Fibroblast of lung (primary cell): ENCODE data around the gene TOMM20L. TPM values are rescaled to one million over a fixed set of nuclear protein-coding genes. Genes with fewer than 3 reads are reported as not detected.

Experiments used
- DNase-seq, 2 donors: peaks; one replicate each; pipeline versions ENCODE4 v3.0.0 to v3.0.0-alpha.2; 2010; ENCODE audit warnings: low read depth in 2 of 2
- H2AFZ ChIP-seq: 2 replicates; pipeline ENCODE4 v1.5.1; 2012; ENCODE audit warnings: low read length, control low read depth, inconsistent platforms
- H3K27ac ChIP-seq: 2 replicates; pipeline ENCODE4 v1.5.1; 2011; ENCODE audit warnings: low read length, control low read depth; ENCODE audit not compliant: insufficient read depth
- H3K27me3 ChIP-seq: 2 replicates; pipeline ENCODE4 v1.5.1; 2011; ENCODE audit warnings: mild to moderate bottlenecking, low read length; ENCODE audit not compliant: control insufficient read depth, insufficient read depth
- H3K36me3 ChIP-seq: 2 replicates; pipeline ENCODE4 v1.5.1; 2011; ENCODE audit warnings: low read length; ENCODE audit not compliant: control insufficient read depth, insufficient read depth
- H3K4me1 ChIP-seq: 2 replicates; pipeline ENCODE4 v1.5.1; 2011; ENCODE audit warnings: low read length; ENCODE audit not compliant: control insufficient read depth, insufficient read depth; ENCODE audit errors: extremely low read depth
- H3K4me2 ChIP-seq: 2 replicates; pipeline ENCODE4 v1.5.1; 2011; ENCODE audit warnings: low read length, control low read depth; ENCODE audit not compliant: insufficient read depth; ENCODE audit errors: extremely low read depth
- H3K4me3 ChIP-seq, 4 experiments: fragments of 200-600 bp in 1 of 4; sonication (generic) in 1 of 4; replicated peaks in 1 of 4; 2 replicates each; pipeline ENCODE4 v1.5.1; 2011 to 2016; ENCODE audit warnings: low read length in 4 of 4, low read depth in 3 of 4, mild to moderate bottlenecking in 3 of 4, control low read depth in 2 of 4, inconsistent platforms in 1 of 4, mixed read lengths in 1 of 4; ENCODE audit not compliant: insufficient read depth in 1 of 4; ENCODE audit errors: control extremely low read depth in 1 of 4
- H3K79me2 ChIP-seq: 2 replicates; pipeline ENCODE4 v1.5.1; 2012; ENCODE audit warnings: mild to moderate bottlenecking, low read length, inconsistent platforms; ENCODE audit not compliant: control insufficient read depth, insufficient read depth
- H3K9ac ChIP-seq: 2 replicates; pipeline ENCODE4 v1.5.1; 2011; ENCODE audit warnings: mild to moderate bottlenecking, low read length, control low read depth; ENCODE audit not compliant: insufficient read depth
- H3K9me3 ChIP-seq: 2 replicates; pipeline ENCODE4 v1.5.1; 2012; ENCODE audit warnings: low read depth, low read length; ENCODE audit not compliant: control insufficient read depth, insufficient read depth
- H4K20me1 ChIP-seq: 2 replicates; pipeline ENCODE4 v1.5.1; 2011; ENCODE audit warnings: low read length; ENCODE audit not compliant: control insufficient read depth, insufficient read depth; ENCODE audit errors: extremely low read depth
- EZH2 ChIP-seq: IDR thresholded peaks from 2 replicates; pipeline ENCODE4 v1.5.1; 2012; ENCODE audit warnings: low read length, control low read depth, mild to moderate bottlenecking; ENCODE audit errors: missing control alignments
- polyA plus RNA-seq, 2 donors: library from polyadenylated mRNA; depleted of rRNA in 1 of 2; stranded (reverse) in 1 of 2; unstranded in 1 of 2; fragments of >200 nt; gene quantifications; 2 replicates each; pipeline ENCODE4 v1.2.1, GENCODE V29; 2011 to 2012; ENCODE audit warnings: missing spikeins in 1 of 2
- total RNA-seq: library from RNA; depleted of rRNA; stranded (reverse); fragments of >200 nt; gene quantifications from 2 replicates; pipeline ENCODE4 v1.2.1, GENCODE V29; 2014
- TF ChIP-seq, protein P1 (sequence below), 2 donors: IDR thresholded peaks in 1 of 2; conservative IDR thresholded peaks in 1 of 2; 1 replicate in 1 of 2; 2 replicates in 1 of 2; pipeline ENCODE4 v1.5.1; 2011 to 2012; ENCODE audit warnings: low read length in 2 of 2, control low read depth in 1 of 2, inconsistent platforms in 1 of 2, low read depth in 1 of 2, mild to moderate bottlenecking in 1 of 2

The TOMM20L gene
- total and polyA plus RNA-seq, 2 donors (not counting 1 experiment from before 2014, with no cell fraction given) = not detected

DNA sequence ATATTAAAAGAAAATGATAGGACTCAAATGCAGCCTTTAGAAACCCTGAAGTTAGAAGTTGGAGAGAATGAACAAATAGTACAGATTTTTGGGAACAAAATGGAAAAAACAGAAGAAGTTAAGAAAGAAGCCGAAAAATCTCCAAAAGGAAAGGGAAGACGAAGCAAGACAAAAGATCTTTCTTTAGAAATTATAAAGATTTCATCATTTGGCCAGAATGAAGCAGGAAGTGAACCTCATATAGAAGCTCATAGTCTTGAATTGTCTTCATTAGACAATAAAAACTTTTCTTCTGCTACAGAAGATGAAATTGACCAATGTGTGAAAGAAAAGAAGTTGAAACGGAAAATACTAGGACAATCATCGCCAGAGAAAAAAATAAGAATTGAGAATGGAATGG lies 31.4 kb upstream of the TOMM20L start:
- H3K4me1 ChIP-seq = no peaks in the 10 kb centered on the region
- H3K27me3 ChIP-seq = no peaks in the 10 kb centered on the region
- no peaks in the 10 kb centered on the region for H4K20me1 ChIP-seq
- H2AFZ ChIP-seq = no peak overlapping the region
- no peak overlapping the region for H3K4me2 ChIP-seq
- no peaks in the 10 kb centered on the region for H3K9me3 ChIP-seq
- H3K4me3 ChIP-seq = no peak overlapping the region
- TF ChIP-seq, protein P1, sequence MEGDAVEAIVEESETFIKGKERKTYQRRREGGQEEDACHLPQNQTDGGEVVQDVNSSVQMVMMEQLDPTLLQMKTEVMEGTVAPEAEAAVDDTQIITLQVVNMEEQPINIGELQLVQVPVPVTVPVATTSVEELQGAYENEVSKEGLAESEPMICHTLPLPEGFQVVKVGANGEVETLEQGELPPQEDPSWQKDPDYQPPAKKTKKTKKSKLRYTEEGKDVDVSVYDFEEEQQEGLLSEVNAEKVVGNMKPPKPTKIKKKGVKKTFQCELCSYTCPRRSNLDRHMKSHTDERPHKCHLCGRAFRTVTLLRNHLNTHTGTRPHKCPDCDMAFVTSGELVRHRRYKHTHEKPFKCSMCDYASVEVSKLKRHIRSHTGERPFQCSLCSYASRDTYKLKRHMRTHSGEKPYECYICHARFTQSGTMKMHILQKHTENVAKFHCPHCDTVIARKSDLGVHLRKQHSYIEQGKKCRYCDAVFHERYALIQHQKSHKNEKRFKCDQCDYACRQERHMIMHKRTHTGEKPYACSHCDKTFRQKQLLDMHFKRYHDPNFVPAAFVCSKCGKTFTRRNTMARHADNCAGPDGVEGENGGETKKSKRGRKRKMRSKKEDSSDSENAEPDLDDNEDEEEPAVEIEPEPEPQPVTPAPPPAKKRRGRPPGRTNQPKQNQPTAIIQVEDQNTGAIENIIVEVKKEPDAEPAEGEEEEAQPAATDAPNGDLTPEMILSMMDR (conservative IDR thresholded peaks at IDR 0.05 in 1 of 2, IDR thresholded peaks at IDR 0.05 in 1 of 2; ENCODE audit: low read depth in 1 of 2, low read length in 2 of 2) = no peak
- TF ChIP-seq EZH2 = no peak
- H3K9ac ChIP-seq = no peak overlapping the region
- H3K27ac ChIP-seq = no peak overlapping the region
- DNase-seq = no peak
- no peaks in the 10 kb centered on the region for H3K79me2 ChIP-seq
- peaks cover 8% of the 10 kb centered on the region for H3K36me3 ChIP-seq

DNA sequence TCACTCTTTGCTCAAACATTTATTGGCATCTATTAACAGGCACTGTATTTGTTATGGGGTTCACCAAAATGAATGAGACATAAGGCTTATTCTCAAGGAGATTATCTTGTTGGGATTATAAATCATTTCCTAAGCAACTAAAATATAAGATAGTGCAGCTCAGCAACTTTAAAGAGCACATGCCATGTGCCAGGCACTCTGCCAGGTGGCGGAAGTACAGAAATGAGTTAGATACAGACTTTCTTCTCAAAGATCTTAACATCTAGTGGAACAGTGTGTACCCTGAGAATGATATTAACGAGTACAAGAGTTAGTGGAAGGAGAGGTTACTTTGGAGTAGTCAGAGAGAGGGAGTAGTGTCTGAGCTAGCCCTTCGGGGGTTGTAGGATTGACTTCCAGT lies 28.4 kb upstream of the TOMM20L start:
- H4K20me1 ChIP-seq = no peaks in the 10 kb centered on the region

DNA sequence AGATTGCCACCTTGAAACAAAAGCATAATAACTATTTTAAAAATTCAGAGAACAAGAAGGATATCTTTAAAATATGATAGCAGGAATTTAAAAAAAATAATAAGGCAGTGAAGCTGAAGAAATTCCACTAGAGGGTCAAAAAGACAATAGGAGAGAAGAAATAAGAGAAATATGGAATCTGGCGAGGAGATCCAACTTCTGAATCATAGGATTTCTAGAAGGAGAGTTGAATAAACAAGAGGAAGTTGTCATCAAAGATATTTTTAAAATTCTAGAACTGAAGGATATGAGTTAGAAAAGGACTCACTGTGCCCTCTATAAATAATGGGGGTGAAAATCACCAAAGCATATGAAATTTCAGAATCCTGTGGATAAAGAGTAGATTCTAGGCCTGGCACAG lies 26.8 kb upstream of the TOMM20L start:
- no peak overlapping the region for H3K4me2 ChIP-seq
- no peaks in the 10 kb centered on the region for H3K79me2 ChIP-seq
- no peak overlapping the region for H2AFZ ChIP-seq
- no peaks in the 10 kb centered on the region for H3K27me3 ChIP-seq
- H3K9ac ChIP-seq = no peak overlapping the region
- no peaks in the 10 kb centered on the region for H4K20me1 ChIP-seq
- TF ChIP-seq, protein P1 (conservative IDR thresholded peaks at IDR 0.05 in 1 of 2, IDR thresholded peaks at IDR 0.05 in 1 of 2; ENCODE audit: low read depth in 1 of 2, low read length in 2 of 2) = no peak
- no peak for TF ChIP-seq EZH2
- no peak overlapping the region for H3K27ac ChIP-seq
- H3K9me3 ChIP-seq = no peaks in the 10 kb centered on the region
- DNase-seq = peak in 1 of 2 donors; percentile 18
- no peak overlapping the region for H3K4me3 ChIP-seq
- peaks cover 6% of the 10 kb centered on the region for H3K36me3 ChIP-seq
- no peaks in the 10 kb centered on the region for H3K4me1 ChIP-seq

More for the DNA sequence above, 28.4 kb upstream of the TOMM20L start:
- no peak overlapping the region for H3K27ac ChIP-seq
- no peaks in the 10 kb centered on the region for H3K27me3 ChIP-seq
- no peaks in the 10 kb centered on the region for H3K9me3 ChIP-seq
- no peak for DNase-seq
- H3K9ac ChIP-seq = no peak overlapping the region
- no peak overlapping the region for H2AFZ ChIP-seq
- TF ChIP-seq, protein P1 (conservative IDR thresholded peaks at IDR 0.05 in 1 of 2, IDR thresholded peaks at IDR 0.05 in 1 of 2; ENCODE audit: low read depth in 1 of 2, low read length in 2 of 2) = no peak
- TF ChIP-seq EZH2 = no peak
- no peaks in the 10 kb centered on the region for H3K4me1 ChIP-seq
- no peaks in the 10 kb centered on the region for H3K79me2 ChIP-seq
- no peak overlapping the region for H3K4me2 ChIP-seq
- peaks cover 6% of the 10 kb centered on the region for H3K36me3 ChIP-seq
- H3K4me3 ChIP-seq = no peak overlapping the region
